ENCODE measurements around the gene CHMP1A. TPM values are rescaled to one million over a fixed set of nuclear protein-coding genes. Genes with fewer than 3 reads are reported as not detected.

CHMP1A gene
- total RNA-seq, 1 experiment from 2014 or later = 108 TPM

GRCh38 chr16:89621136-89621697 is 36.3 kb downstream of the CHMP1A start:
- H3K27ac ChIP-seq (ENCODE audit: low read length) = no peak overlapping the region
- H3F3A ChIP-seq (ENCODE audit: low read length, unreplicated experiment) = no peaks in the 10 kb centered on the region
- intact Hi-C loops (cut with micrococcal nuclease) = no loop called here
- POLR2A ChIA-PET (ENCODE audit: unreplicated experiment) = no interaction called here
- DNase-seq (no peak), ATAC-seq (no peak)
- no peaks in the 10 kb centered on the region for H3K36me3 ChIP-seq (ENCODE audit: low read depth, low read length)
- H3K4me3 ChIP-seq (ENCODE audit: low read length) = no peak overlapping the region
- no peak overlapping the region for H3K4me2 ChIP-seq (ENCODE audit: low read length)
- TF ChIP-seq EZH2 (IDR thresholded peaks at IDR 0.05; ENCODE audit: low read length, unreplicated experiment) (no peak), EZH2phosphoT487 (IDR thresholded peaks at IDR 0.05; ENCODE audit: borderline replicate concordance, low read length) (no peak), CTCF (conservative IDR thresholded peaks at IDR 0.05; ENCODE audit: low read depth, low read length) (no peak)
- H3K79me2 ChIP-seq (ENCODE audit: low read length) = no peaks in the 10 kb centered on the region
- CTCF ChIA-PET = no interaction called here
- H4K20me1 ChIP-seq (ENCODE audit: low read length) = no peaks in the 10 kb centered on the region
- no peaks in the 10 kb centered on the region for H3K4me1 ChIP-seq (ENCODE audit: insufficient read depth, low read length)
- H3K9ac ChIP-seq (ENCODE audit: low read length) = no peak overlapping the region
- H2AFZ ChIP-seq (ENCODE audit: low read length) = no peak overlapping the region
- H3K9me3 ChIP-seq (ENCODE audit: low read length) = no peaks in the 10 kb centered on the region
- BruUV-seq (replicated peaks) = no TSS peak
- no peaks in the 10 kb centered on the region for H3K9me2 ChIP-seq (replicated peaks; ENCODE audit: low read length)
- H3K27me3 ChIP-seq (ENCODE audit: low read length) = no peaks in the 10 kb centered on the region

- BruUV-seq (replicated peaks) = no TSS peak
- TF ChIP-seq CTCF (conservative IDR thresholded peaks at IDR 0.05; ENCODE audit: low read depth, low read length) = no peak
- no peak for TF ChIP-seq EZH2phosphoT487 (IDR thresholded peaks at IDR 0.05; ENCODE audit: borderline replicate concordance, low read length)
- TF ChIP-seq EZH2 (IDR thresholded peaks at IDR 0.05; ENCODE audit: low read length, unreplicated experiment) = no peak
- DNase-seq = no peak
Measured at GRCh38 chr16:89620406-89620841, 37.1 kb downstream of the CHMP1A start.

GRCh38 chr16:89619840-89620239 is 37.7 kb downstream of the CHMP1A start:
- H3K4me2 ChIP-seq (ENCODE audit: low read length) = no peak overlapping the region
- POLR2A ChIA-PET (ENCODE audit: unreplicated experiment) = no interaction called here

More at GRCh38 chr16:89620406-89620841, 37.1 kb downstream of the CHMP1A start:
- H3K4me3 ChIP-seq (ENCODE audit: low read length) = no peak overlapping the region
- no peaks in the 10 kb centered on the region for H3K36me3 ChIP-seq (ENCODE audit: low read depth, low read length)
- H3K27me3 ChIP-seq (ENCODE audit: low read length) = no peaks in the 10 kb centered on the region
- no peaks in the 10 kb centered on the region for H3F3A ChIP-seq (ENCODE audit: low read length, unreplicated experiment)
- no peaks in the 10 kb centered on the region for H3K9me2 ChIP-seq (replicated peaks; ENCODE audit: low read length)
- CTCF ChIA-PET = no interaction called here
- H3K4me2 ChIP-seq (ENCODE audit: low read length) = no peak overlapping the region
- no peak overlapping the region for H3K9ac ChIP-seq (ENCODE audit: low read length)
- no peak for ATAC-seq
- H3K27ac ChIP-seq (ENCODE audit: low read length) = no peak overlapping the region
- no peak overlapping the region for H2AFZ ChIP-seq (ENCODE audit: low read length)
- no peaks in the 10 kb centered on the region for H3K9me3 ChIP-seq (ENCODE audit: low read length)
- intact Hi-C loops (cut with micrococcal nuclease) = no loop called here
- no peaks in the 10 kb centered on the region for H3K4me1 ChIP-seq (ENCODE audit: insufficient read depth, low read length)
- POLR2A ChIA-PET (ENCODE audit: unreplicated experiment) = no interaction called here
- H4K20me1 ChIP-seq (ENCODE audit: low read length) = no peaks in the 10 kb centered on the region
- no peaks in the 10 kb centered on the region for H3K79me2 ChIP-seq (ENCODE audit: low read length)

More at GRCh38 chr16:89619840-89620239, 37.7 kb downstream of the CHMP1A start:
- Histone ChIP-seq H3F3A (ENCODE audit: low read length, unreplicated experiment) (no peaks in the 10 kb centered on the region), H3K9me3 (ENCODE audit: low read length) (no peaks in the 10 kb centered on the region), H3K9me2 (replicated peaks; ENCODE audit: low read length) (no peaks in the 10 kb centered on the region), H2AFZ (ENCODE audit: low read length) (no peak overlapping the region), H3K27ac (ENCODE audit: low read length) (no peak overlapping the region), H3K79me2 (ENCODE audit: low read length) (no peaks in the 10 kb centered on the region), H3K36me3 (ENCODE audit: low read depth, low read length) (no peaks in the 10 kb centered on the region), H3K9ac (ENCODE audit: low read length) (no peak overlapping the region), H3K4me3 (ENCODE audit: low read length) (no peak overlapping the region), H3K4me1 (ENCODE audit: insufficient read depth, low read length) (no peaks in the 10 kb centered on the region), H4K20me1 (ENCODE audit: low read length) (no peaks in the 10 kb centered on the region), H3K27me3 (ENCODE audit: low read length) (no peaks in the 10 kb centered on the region)
- ATAC-seq (no peak), DNase-seq (no peak)
- TF ChIP-seq EZH2phosphoT487 (IDR thresholded peaks at IDR 0.05; ENCODE audit: borderline replicate concordance, low read length) (no peak), CTCF (conservative IDR thresholded peaks at IDR 0.05; ENCODE audit: low read depth, low read length) (no peak), EZH2 (IDR thresholded peaks at IDR 0.05; ENCODE audit: low read length, unreplicated experiment) (no peak)
- CTCF ChIA-PET = no interaction called here
- BruUV-seq (replicated peaks) = no TSS peak
- intact Hi-C loops (cut with micrococcal nuclease) = no loop called here

Data from PC-3 (cell line).